GM23338 (cell line): Measurements from ENCODE around the gene PARD6A. TPM values are rescaled to one million over a fixed set of nuclear protein-coding genes. Genes with fewer than 3 reads are reported as not detected.

ENCODE experiments used
- ATAC-seq: fragments of 200-7000 bp; cut with Tn5 transposase; 3 replicates; pipeline ENCODE4 v1.9.1; 2020
- DNase-seq: peaks from one replicate; pipeline ENCODE4 v3.0.0-alpha.2; 2015; ENCODE audit warnings: low spot score
- H2AFZ ChIP-seq: fragments of 200-600 bp; sonication (generic); 2 replicates; pipeline ENCODE4 v1.8.0; 2016; ENCODE audit warnings: antibody characterized with exemption, mild to moderate bottlenecking, moderate library complexity
- H3F3A ChIP-seq: fragments of 200-600 bp; sonication (generic); replicated peaks from 2 replicates; pipeline ENCODE4 v1.8.0; 2017; ENCODE audit warnings: antibody characterized with exemption, mixed run types, low read depth
- H3K27ac ChIP-seq: fragments of 200-600 bp; sonication (generic); 2 replicates; pipeline ENCODE4 v1.6.1; 2016; ENCODE audit warnings: low read depth
- H3K27me3 ChIP-seq: fragments of 200-600 bp; sonication (generic); 2 replicates; pipeline ENCODE4 v1.8.0; 2016; ENCODE audit warnings: mild to moderate bottlenecking, mixed run types, moderate library complexity; ENCODE audit not compliant: insufficient read depth
- H3K36me3 ChIP-seq: fragments of 200-600 bp; sonication (generic); 2 replicates; pipeline ENCODE4 v1.8.0; 2016; ENCODE audit warnings: mild to moderate bottlenecking; ENCODE audit not compliant: insufficient read depth
- H3K4me1 ChIP-seq: fragments of 200-600 bp; sonication (generic); 2 replicates; pipeline ENCODE4 v1.8.0; 2016; ENCODE audit warnings: mild to moderate bottlenecking, moderate library complexity; ENCODE audit not compliant: insufficient read depth
- H3K4me2 ChIP-seq: fragments of 200-600 bp; sonication (generic); 2 replicates; pipeline ENCODE4 v1.7.1; 2017; ENCODE audit warnings: mixed run types
- H3K4me3 ChIP-seq: fragments of 200-600 bp; sonication (generic); 2 replicates; pipeline ENCODE4 v1.6.1; 2016; ENCODE audit warnings: mixed run types
- H3K79me2 ChIP-seq: fragments of 200-600 bp; sonication (generic); replicated peaks from 2 replicates; pipeline ENCODE4 v1.8.0; 2017; ENCODE audit warnings: mild to moderate bottlenecking; ENCODE audit not compliant: insufficient read depth
- H3K9me2 ChIP-seq: fragments of 200-600 bp; sonication (generic); 2 replicates; pipeline ENCODE4 v1.8.0; 2017; ENCODE audit not compliant: insufficient read depth
- H4K20me1 ChIP-seq: fragments of 200-600 bp; sonication (generic); replicated peaks from 2 replicates; pipeline ENCODE4 v1.8.0; 2017; ENCODE audit warnings: mild to moderate bottlenecking; ENCODE audit not compliant: insufficient read depth
- H3K27ac Mint-ChIP-seq: 2 replicates; pipeline ENCODE4 v1.8.0; 2020; ENCODE audit warnings: inconsistent platforms, mild to moderate bottlenecking, moderate library complexity, mixed read lengths
- H3K27me3 Mint-ChIP-seq: 3 replicates; pipeline ENCODE4 v1.8.0; 2022; ENCODE audit warnings: low read depth, mild to moderate bottlenecking, moderate library complexity, mixed read lengths, inconsistent platforms; ENCODE audit not compliant: insufficient read depth, poor library complexity
- H3K36me3 Mint-ChIP-seq: 3 replicates; pipeline ENCODE4 v1.8.0; 2021; ENCODE audit warnings: low read depth, mild to moderate bottlenecking, inconsistent platforms, moderate library complexity, mixed read lengths
- H3K4me1 Mint-ChIP-seq: 3 replicates; pipeline ENCODE4 v1.8.0; 2020; ENCODE audit warnings: mild to moderate bottlenecking, inconsistent platforms, mixed read lengths
- H3K4me3 Mint-ChIP-seq: 3 replicates; pipeline ENCODE4 v1.8.0; 2021; ENCODE audit warnings: moderate library complexity, mild to moderate bottlenecking, inconsistent platforms, mixed read lengths
- H3K9me3 Mint-ChIP-seq: 3 replicates; pipeline ENCODE4 v1.8.0; 2020; ENCODE audit warnings: moderate library complexity, mild to moderate bottlenecking, inconsistent platforms, mixed read lengths
- POLR2AphosphoS5 ChIP-seq: IDR thresholded peaks from 2 replicates; pipeline ENCODE4 v1.6.1; 2016; ENCODE audit warnings: antibody characterized with exemption, low read depth
- ZNF114 ChIP-seq: fragments of 250-450 bp; sonication (Bioruptor Pico); IDR thresholded peaks from 2 replicates; pipeline ENCODE4 v1.5.0; 2020; ENCODE audit warnings: mild to moderate bottlenecking, moderate library complexity
- polyA plus RNA-seq: library from polyadenylated mRNA; unstranded; fragments of >200 nt; fragmentation: Nextera tagmentation; extraction: Ambion mirVana; gene quantifications from 2 replicates; pipeline ENCODE4 v1.2.1, GENCODE V29; 2016
- total RNA-seq: library from RNA; depleted of rRNA; stranded (reverse); fragments of >200 nt; shearing (Covaris generic); gene quantifications from 2 replicates; pipeline ENCODE4 v1.2.3, GENCODE V29; 2014
- TF ChIP-seq, protein P1 (sequence below), 2 experiments: fragments of 200-600 bp in 1 of 2; sonication (generic) in 1 of 2; conservative IDR thresholded peaks; 2 replicates each; pipeline versions ENCODE4 v1.5.1 to v1.6.1; 2016 to 2017; ENCODE audit warnings: antibody characterized with exemption in 2 of 2, low read depth in 2 of 2, mild to moderate bottlenecking in 2 of 2, moderate library complexity in 1 of 2
- TF ChIP-seq, protein P2 (sequence below): IDR thresholded peaks from one replicate; pipeline ENCODE4 v1.6.1; 2018; ENCODE audit warnings: antibody characterized with exemption; ENCODE audit not compliant: unreplicated experiment

Gene PARD6A
- total and polyA plus RNA-seq, 2 experiments from 2014 or later, result 11.1 to 15.7 TPM

DNA sequence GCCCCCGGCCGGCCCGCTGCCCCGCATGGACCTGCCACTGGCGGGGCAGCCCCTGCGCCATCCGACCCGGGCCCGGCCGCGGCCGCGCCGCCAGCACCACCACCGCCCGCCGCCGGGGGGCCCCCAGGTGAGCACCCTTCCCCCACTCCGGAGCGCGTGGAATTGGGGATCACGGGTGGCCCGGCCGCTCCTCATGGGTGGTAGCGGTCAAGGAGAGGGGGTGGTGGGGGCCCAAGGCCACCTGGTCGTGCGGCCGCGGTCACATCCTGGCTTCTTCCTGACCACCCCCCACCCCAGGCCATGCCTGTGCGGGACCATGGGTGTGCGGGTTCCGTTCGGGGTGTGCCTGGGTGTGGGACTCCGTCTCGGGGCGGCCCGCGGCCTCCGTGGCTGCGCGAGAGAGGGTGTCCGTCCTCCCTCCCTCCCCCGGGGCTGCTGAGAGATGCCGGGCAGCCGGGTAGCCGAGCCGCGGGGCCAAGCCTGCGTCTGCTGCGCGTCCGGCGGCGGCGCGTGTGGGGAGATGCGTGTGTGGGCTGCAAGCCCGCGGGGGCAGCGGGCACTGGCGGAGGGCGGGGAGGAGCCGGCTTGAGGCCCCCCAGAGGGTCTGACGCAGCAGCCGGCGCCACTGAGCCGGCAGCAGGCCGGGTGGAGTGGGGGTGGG is 7.5 kb upstream of the PARD6A start:
- ATAC-seq (peak; percentile 29), DNase-seq (no peak)
- no peaks in the 10 kb centered on the region; the same call in 1 of the 2 replicates for H4K20me1 ChIP-seq
- H3K79me2 ChIP-seq, result no peaks in the 10 kb centered on the region
- H3K4me1 ChIP-seq, result no peaks in the 10 kb centered on the region; the same call in 1 of the 2 replicates
- H3K27ac ChIP-seq, result no peak overlapping the region
- H3K36me3 ChIP-seq, result no peaks in the 10 kb centered on the region
- no peak overlapping the region for H3K27ac Mint-ChIP-seq
- peak overlapping the region; percentile 69 for H3K4me3 ChIP-seq
- H2AFZ ChIP-seq, result no peak overlapping the region
- peak overlapping the region; percentile 77 for H3K4me3 Mint-ChIP-seq
- H3K4me1 Mint-ChIP-seq, result peaks cover 13% of the 10 kb centered on the region
- peaks cover 6% of the 10 kb centered on the region; the same call in 1 of the 2 replicates for H3F3A ChIP-seq
- TF ChIP-seq POLR2AphosphoS5, result no peak
- TF ChIP-seq, protein P1, sequence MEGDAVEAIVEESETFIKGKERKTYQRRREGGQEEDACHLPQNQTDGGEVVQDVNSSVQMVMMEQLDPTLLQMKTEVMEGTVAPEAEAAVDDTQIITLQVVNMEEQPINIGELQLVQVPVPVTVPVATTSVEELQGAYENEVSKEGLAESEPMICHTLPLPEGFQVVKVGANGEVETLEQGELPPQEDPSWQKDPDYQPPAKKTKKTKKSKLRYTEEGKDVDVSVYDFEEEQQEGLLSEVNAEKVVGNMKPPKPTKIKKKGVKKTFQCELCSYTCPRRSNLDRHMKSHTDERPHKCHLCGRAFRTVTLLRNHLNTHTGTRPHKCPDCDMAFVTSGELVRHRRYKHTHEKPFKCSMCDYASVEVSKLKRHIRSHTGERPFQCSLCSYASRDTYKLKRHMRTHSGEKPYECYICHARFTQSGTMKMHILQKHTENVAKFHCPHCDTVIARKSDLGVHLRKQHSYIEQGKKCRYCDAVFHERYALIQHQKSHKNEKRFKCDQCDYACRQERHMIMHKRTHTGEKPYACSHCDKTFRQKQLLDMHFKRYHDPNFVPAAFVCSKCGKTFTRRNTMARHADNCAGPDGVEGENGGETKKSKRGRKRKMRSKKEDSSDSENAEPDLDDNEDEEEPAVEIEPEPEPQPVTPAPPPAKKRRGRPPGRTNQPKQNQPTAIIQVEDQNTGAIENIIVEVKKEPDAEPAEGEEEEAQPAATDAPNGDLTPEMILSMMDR (conservative IDR thresholded peaks at IDR 0.05; ENCODE audit: low read depth in 2 of 2), result peak; percentile 29 to 37; a peak in 3 of 4 replicates
- H3K4me2 ChIP-seq, result peak overlapping the region; percentile 87
- H3K27me3 Mint-ChIP-seq, result peaks cover 65% of the 10 kb centered on the region
- H3K9me3 Mint-ChIP-seq, result no peaks in the 10 kb centered on the region
- no peaks in the 10 kb centered on the region for H3K9me2 ChIP-seq
- peaks cover 9% of the 10 kb centered on the region; the same call in 1 of the 3 replicates for H3K36me3 Mint-ChIP-seq
- peaks cover 56% of the 10 kb centered on the region for H3K27me3 ChIP-seq

DNA sequence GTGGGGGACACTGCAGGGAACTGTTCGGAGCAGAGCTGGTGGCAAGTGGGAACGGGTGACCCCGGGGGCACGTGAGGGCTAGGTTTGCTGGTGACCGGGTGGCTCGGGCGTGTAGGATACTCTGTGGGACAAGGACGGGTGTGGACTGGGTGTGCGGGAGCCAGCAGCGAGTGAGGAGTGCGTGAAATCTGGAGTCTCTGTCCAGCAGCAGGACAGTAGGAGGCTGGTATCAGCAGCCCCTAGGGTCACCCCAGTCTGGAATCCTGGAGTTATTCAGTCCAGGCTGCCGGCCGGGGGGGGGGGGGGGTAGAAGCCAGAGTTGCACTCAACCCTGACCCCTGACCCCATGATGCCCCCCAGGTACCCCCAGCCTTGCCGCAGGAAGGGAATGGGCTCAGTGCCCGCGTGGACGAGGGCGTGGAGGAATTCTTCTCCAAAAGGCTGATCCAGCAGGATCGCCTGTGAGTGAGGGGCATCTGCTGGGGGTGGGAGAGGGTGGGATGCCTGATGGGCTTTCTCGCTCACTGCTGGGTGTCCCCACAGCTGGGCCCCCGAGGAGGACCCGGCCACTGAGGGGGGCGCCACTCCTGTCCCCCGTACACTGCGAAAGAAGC is 6.9 kb upstream of the PARD6A start:
- no peak for DNase-seq
- Mint-ChIP-seq H3K4me3 (peak overlapping the region; percentile 77), H3K27ac (no peak overlapping the region), H3K9me3 (no peaks in the 10 kb centered on the region), H3K36me3 (peaks cover 9% of the 10 kb centered on the region; the same call in 1 of the 3 replicates), H3K27me3 (peaks cover 60% of the 10 kb centered on the region), H3K4me1 (peaks cover 11% of the 10 kb centered on the region)
- peak overlapping the region; percentile 87 for H3K4me2 ChIP-seq
- H3K27ac ChIP-seq, result no peak overlapping the region
- no peaks in the 10 kb centered on the region for H3K36me3 ChIP-seq
- no peaks in the 10 kb centered on the region for H3K9me2 ChIP-seq
- no peak overlapping the region for H2AFZ ChIP-seq
- H3F3A ChIP-seq, result peaks cover 6% of the 10 kb centered on the region; the same call in 1 of the 2 replicates
- no peaks in the 10 kb centered on the region; the same call in 1 of the 2 replicates for H3K4me1 ChIP-seq
- H3K4me3 ChIP-seq, result peak overlapping the region; percentile 69
- no peak for TF ChIP-seq ZNF114 (CRISPR knock-in tag)
- TF ChIP-seq, protein P2, sequence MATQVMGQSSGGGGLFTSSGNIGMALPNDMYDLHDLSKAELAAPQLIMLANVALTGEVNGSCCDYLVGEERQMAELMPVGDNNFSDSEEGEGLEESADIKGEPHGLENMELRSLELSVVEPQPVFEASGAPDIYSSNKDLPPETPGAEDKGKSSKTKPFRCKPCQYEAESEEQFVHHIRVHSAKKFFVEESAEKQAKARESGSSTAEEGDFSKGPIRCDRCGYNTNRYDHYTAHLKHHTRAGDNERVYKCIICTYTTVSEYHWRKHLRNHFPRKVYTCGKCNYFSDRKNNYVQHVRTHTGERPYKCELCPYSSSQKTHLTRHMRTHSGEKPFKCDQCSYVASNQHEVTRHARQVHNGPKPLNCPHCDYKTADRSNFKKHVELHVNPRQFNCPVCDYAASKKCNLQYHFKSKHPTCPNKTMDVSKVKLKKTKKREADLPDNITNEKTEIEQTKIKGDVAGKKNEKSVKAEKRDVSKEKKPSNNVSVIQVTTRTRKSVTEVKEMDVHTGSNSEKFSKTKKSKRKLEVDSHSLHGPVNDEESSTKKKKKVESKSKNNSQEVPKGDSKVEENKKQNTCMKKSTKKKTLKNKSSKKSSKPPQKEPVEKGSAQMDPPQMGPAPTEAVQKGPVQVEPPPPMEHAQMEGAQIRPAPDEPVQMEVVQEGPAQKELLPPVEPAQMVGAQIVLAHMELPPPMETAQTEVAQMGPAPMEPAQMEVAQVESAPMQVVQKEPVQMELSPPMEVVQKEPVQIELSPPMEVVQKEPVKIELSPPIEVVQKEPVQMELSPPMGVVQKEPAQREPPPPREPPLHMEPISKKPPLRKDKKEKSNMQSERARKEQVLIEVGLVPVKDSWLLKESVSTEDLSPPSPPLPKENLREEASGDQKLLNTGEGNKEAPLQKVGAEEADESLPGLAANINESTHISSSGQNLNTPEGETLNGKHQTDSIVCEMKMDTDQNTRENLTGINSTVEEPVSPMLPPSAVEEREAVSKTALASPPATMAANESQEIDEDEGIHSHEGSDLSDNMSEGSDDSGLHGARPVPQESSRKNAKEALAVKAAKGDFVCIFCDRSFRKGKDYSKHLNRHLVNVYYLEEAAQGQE, result peak; percentile 51
- ATAC-seq, result peak; percentile 3
- no peaks in the 10 kb centered on the region for H3K79me2 ChIP-seq
- H3K27me3 ChIP-seq, result peaks cover 50% of the 10 kb centered on the region
- H4K20me1 ChIP-seq, result no peaks in the 10 kb centered on the region; the same call in 1 of the 2 replicates
